ENCODE data around the gene ADGRA3.

DNA sequence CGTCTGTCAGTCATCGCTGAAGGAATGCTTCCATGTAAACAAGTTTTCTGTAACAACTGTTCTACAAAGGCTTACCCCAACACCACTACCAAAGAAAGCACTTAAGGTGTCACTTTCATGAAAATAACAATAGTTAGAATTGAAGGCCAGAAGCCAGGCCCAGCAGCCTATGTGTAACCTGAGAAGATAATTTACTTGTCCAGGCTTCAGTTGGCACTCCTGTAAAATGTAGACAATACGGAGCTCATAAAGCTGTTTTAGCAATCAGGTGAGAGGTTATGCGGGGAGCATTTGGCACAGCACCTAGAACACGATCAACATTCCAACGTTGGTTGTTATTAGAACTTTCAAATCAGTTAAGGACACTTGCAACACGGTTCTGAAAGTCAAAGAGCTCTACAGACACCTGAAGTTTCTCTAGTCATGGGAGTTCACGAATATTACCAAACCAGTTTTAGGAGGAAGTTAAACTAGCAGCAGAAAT is 15.7 kb downstream of the ADGRA3 start:
- TF ChIP-seq POLR2AphosphoS5 (IDR thresholded peaks at IDR 0.05; ENCODE audit: low read depth, low read length) (no peak), FOXP2 (optimal IDR thresholded peaks at IDR 0.05; ENCODE audit: borderline replicate concordance, extremely low read depth, extremely low read length, insufficient read depth) (no peak), TAF1 (IDR thresholded peaks at IDR 0.05; ENCODE audit: borderline replicate concordance, insufficient read depth, low read length) (no peak)
